Measurements from ENCODE around the gene CST9.

- TF ChIP-seq POLR2AphosphoS5 (IDR thresholded peaks at IDR 0.05; ENCODE audit: low read depth, low read length) (no peak), POLR2A (IDR thresholded peaks at IDR 0.05; ENCODE audit: low read depth, low read length) (no peak)
Observed at GRCh38 chr20:23628402-23629016, 22.8 kb upstream of the CST9 start.
